MCF 10A (cell line): Measurements from ENCODE around the gene PLA2G3. TPM values are rescaled to one million over a fixed set of nuclear protein-coding genes. Genes with fewer than 3 reads are reported as not detected.

Experiments used
- BruUV-seq: library from RNA; stranded (reverse); fragments of 400-500 nt; replicated peaks from 2 replicates; lab custom pipeline; 2021; lab: Mats Ljungman, UMichigan
- CTCF ChIA-PET: fragments of 300-600 bp; sonication (Branson Sonifier 250); formaldehyde crosslinking; extraction: SDS; loops from one replicate; lab custom pipeline; 2021; ENCODE audit warnings: antibody characterized with exemption, inconsistent platforms; lab: Yijun Ruan, JAX
- POLR2A ChIA-PET: fragments of 300-600, 350-650 bp; sonication (Branson Sonifier 250); formaldehyde crosslinking; extraction: SDS; loops from one replicate; lab custom pipeline; 2020; ENCODE audit warnings: antibody characterized with exemption, inconsistent platforms; lab: Yijun Ruan, JAX
- DNase-seq: peaks from one replicate; pipeline ENCODE4 v3.0.0-alpha.2; 2018; ENCODE audit not compliant: unreplicated experiment
- H3K27ac Mint-ChIP-seq: one replicate; pipeline ENCODE4 v1.8.0; 2022; ENCODE audit warnings: mild to moderate bottlenecking, low read depth, mixed read lengths; ENCODE audit not compliant: unreplicated experiment
- H3K27me3 Mint-ChIP-seq: one replicate; pipeline ENCODE4 v1.8.0; 2022; ENCODE audit warnings: mixed read lengths; ENCODE audit not compliant: insufficient read depth, unreplicated experiment
- H3K36me3 Mint-ChIP-seq: one replicate; pipeline ENCODE4 v1.8.0; 2022; ENCODE audit warnings: mild to moderate bottlenecking, moderate library complexity, mixed read lengths; ENCODE audit not compliant: insufficient read depth, unreplicated experiment
- H3K4me1 Mint-ChIP-seq: one replicate; pipeline ENCODE4 v1.8.0; 2022; ENCODE audit warnings: mixed read lengths; ENCODE audit not compliant: insufficient read depth, unreplicated experiment
- H3K4me3 Mint-ChIP-seq: one replicate; pipeline ENCODE4 v1.8.0; 2022; ENCODE audit warnings: mild to moderate bottlenecking, moderate library complexity, mixed read lengths; ENCODE audit not compliant: unreplicated experiment
- H3K9me3 Mint-ChIP-seq: one replicate; pipeline ENCODE4 v1.8.0; 2022; ENCODE audit warnings: mixed read lengths; ENCODE audit not compliant: unreplicated experiment
- CTCF ChIP-seq: fragments of 200-600 bp; IDR thresholded peaks from one replicate; pipeline ENCODE4 v1.8.0; 2022; ENCODE audit warnings: antibody characterized with exemption, mild to moderate bottlenecking; ENCODE audit not compliant: unreplicated experiment
- intact Hi-C: fragments of 100-400 bp; cut with micrococcal nuclease; formaldehyde crosslinking; loops from 2 replicates; pipeline ENCODE4 v1.14.1; 2022
- total RNA-seq: library from RNA; stranded (reverse); gene quantifications from 2 replicates; pipeline ENCODE4 v1.2.3, GENCODE V29; 2022

PLA2G3 gene
- total RNA-seq, 1 experiment from 2014 or later, result not detected

GRCh38 chr22:31128156-31128555 is 12.2 kb downstream of the PLA2G3 start:
- H3K27me3 Mint-ChIP-seq, result no peaks in the 10 kb centered on the region
- no peaks in the 10 kb centered on the region for H3K4me1 Mint-ChIP-seq
- no peaks in the 10 kb centered on the region for H3K9me3 Mint-ChIP-seq
- H3K36me3 Mint-ChIP-seq, result no peaks in the 10 kb centered on the region
- no peak overlapping the region for H3K27ac Mint-ChIP-seq
- no peak overlapping the region for H3K4me3 Mint-ChIP-seq
- DNase-seq, result no peak
- BruUV-seq, result no TSS peak
- ChIA-PET CTCF (interaction anchor here (0.6 to 1.7 kb wide), 4 partner anchors 20 to 272 kb away, joined by 3 to 6 read pairs (median 4); partner anchors contain the start of gene SELENOM), POLR2A (no interaction called here)
- TF ChIP-seq CTCF, result no peak
- intact Hi-C loops, result no loop called here

- CTCF ChIA-PET, result interaction anchor here (1.3 to 1.7 kb wide), 2 partner anchors 20 to 21 kb away, joined by 5 to 6 read pairs; partner anchors contain the start of gene SELENOM
- Mint-ChIP-seq H3K9me3 (no peaks in the 10 kb centered on the region), H3K36me3 (no peaks in the 10 kb centered on the region), H3K4me3 (no peak overlapping the region), H3K4me1 (peaks cover 2% of the 10 kb centered on the region), H3K27ac (no peak overlapping the region), H3K27me3 (no peaks in the 10 kb centered on the region)
- POLR2A ChIA-PET, result no interaction called here
- intact Hi-C loops, result no loop called here
- TF ChIP-seq CTCF, result no peak
- BruUV-seq, result no TSS peak
- DNase-seq, result no peak
Measured at GRCh38 chr22:31127181-31127772, 13.0 kb downstream of the PLA2G3 start.

GRCh38 chr22:31126869-31127175 is 13.5 kb downstream of the PLA2G3 start:
- intact Hi-C loops, result no loop called here

More at GRCh38 chr22:31126869-31127175, 13.5 kb downstream of the PLA2G3 start:
- ChIA-PET CTCF (no interaction called here), POLR2A (no interaction called here)
- no peak for TF ChIP-seq CTCF
- Mint-ChIP-seq H3K27ac (no peak overlapping the region), H3K36me3 (no peaks in the 10 kb centered on the region), H3K27me3 (no peaks in the 10 kb centered on the region), H3K4me3 (no peak overlapping the region), H3K9me3 (no peaks in the 10 kb centered on the region), H3K4me1 (peaks cover 5% of the 10 kb centered on the region)
- BruUV-seq, result no TSS peak
- no peak for DNase-seq
